NCI-H2171 (cell line): ENCODE results near the gene CHTF18.
"Not testable (repeated sequence)": the region's sequence is repeated elsewhere in the genome, so short reads cannot be mapped to it uniquely, and the experiment has no call there.

Source experiments
- DNase-seq: peaks from one replicate; lab custom pipeline; 2025; lab: John Stamatoyannopoulos, UW

Gene CHTF18

GRCh38 chr16:788399-789126 lies at the start of gene CHTF18:
Gene CHTF18 (plus strand): TSS chr16:788620. CDS start chr16:788685, 65 bp downstream.
- peak; percentile 93 for DNase-seq

- no peak for DNase-seq
Observed at GRCh38 chr16:739560-740458, 48.6 kb upstream of the CHTF18 start.

- DNase-seq, result no peak
Observed at GRCh38 chr16:740459-740763, 48.0 kb upstream of the CHTF18 start.

GRCh38 chr16:740764-741505 lies 47.5 kb upstream of the CHTF18 start, which contains the start of gene CIAO3:
Gene CIAO3 (minus strand): TSS chr16:740997. CDS start chr16:740985, 12 bp downstream.
- peak; percentile 89 for DNase-seq

GRCh38 chr16:741986-742629 lies 46.3 kb upstream of the CHTF18 start:
- no peak for DNase-seq

GRCh38 chr16:742894-743293 lies 45.5 kb upstream of the CHTF18 start:
- DNase-seq, result not testable (repeated sequence)

GRCh38 chr16:743794-744500 lies 44.5 kb upstream of the CHTF18 start:
- no peak for DNase-seq

- no peak for DNase-seq
Observed at GRCh38 chr16:745739-746138, 42.7 kb upstream of the CHTF18 start.

GRCh38 chr16:746637-747036 lies 41.8 kb upstream of the CHTF18 start:
- DNase-seq, result no peak

- no peak for DNase-seq
Observed at GRCh38 chr16:747978-748746, 40.3 kb upstream of the CHTF18 start.

- no peak for DNase-seq
Observed at GRCh38 chr16:749010-749409, 39.4 kb upstream of the CHTF18 start.

- DNase-seq, result no peak
Observed at GRCh38 chr16:750485-750884, 37.9 kb upstream of the CHTF18 start.

- DNase-seq, result no peak
Observed at GRCh38 chr16:751152-752006, 37.0 kb upstream of the CHTF18 start.

- DNase-seq, result no peak
Observed at GRCh38 chr16:752007-752312, 36.5 kb upstream of the CHTF18 start.

GRCh38 chr16:754121-754607 lies 34.3 kb upstream of the CHTF18 start:
- DNase-seq, result not testable (repeated sequence)

GRCh38 chr16:754656-755055 lies 33.8 kb upstream of the CHTF18 start:
- DNase-seq, result no peak

GRCh38 chr16:756428-756827 lies 32.0 kb upstream of the CHTF18 start:
- no peak for DNase-seq

GRCh38 chr16:759110-759910 lies 29.1 kb upstream of the CHTF18 start:
- DNase-seq, result no peak

- DNase-seq, result no peak
Observed at GRCh38 chr16:760065-760464, 28.4 kb upstream of the CHTF18 start.
